NT2/D1 (cell line): ENCODE data around the gene TEAD1.

ENCODE experiments used
- SUZ12 ChIP-seq: IDR thresholded peaks from 2 replicates; pipeline ENCODE4 v1.6.1; 2011; ENCODE audit not compliant: insufficient read length, insufficient read depth; ENCODE audit errors: extremely low read depth
- YY1 ChIP-seq: IDR thresholded peaks from 2 replicates; pipeline ENCODE4 v1.6.1; 2011; ENCODE audit not compliant: insufficient read length, insufficient read depth

DNA sequence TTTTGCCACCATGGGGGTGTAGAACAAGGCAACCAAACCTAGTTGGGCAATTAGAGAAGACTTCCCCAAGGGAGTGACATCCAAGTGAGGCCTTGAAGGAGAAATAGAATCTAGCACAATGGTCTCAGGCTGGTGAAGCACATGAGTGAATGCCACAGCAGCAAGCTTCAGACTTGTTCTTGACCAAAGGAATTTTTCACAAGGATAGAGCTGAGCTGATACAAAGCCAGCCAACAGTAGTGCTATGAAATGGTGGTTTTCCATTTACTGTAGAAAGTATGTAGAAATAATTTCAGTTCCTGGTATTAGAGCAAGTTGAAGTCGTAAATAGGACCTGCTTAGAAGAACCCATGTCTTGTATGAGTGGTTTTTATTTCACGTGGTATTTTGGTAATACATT, 186.6 kb downstream of the TEAD1 start:
- no peak for TF ChIP-seq SUZ12
- TF ChIP-seq YY1: no peak
